GM12891 (cell line): ENCODE measurements around the gene BLOC1S3.

Source experiments
- POLR2A ChIP-seq: IDR thresholded peaks from 2 replicates; pipeline ENCODE4 v1.6.1; 2011; ENCODE audit warnings: low read depth, low read length, control low read depth
- POLR2AphosphoS5 ChIP-seq: IDR thresholded peaks from 2 replicates; pipeline ENCODE4 v1.6.1; 2011; ENCODE audit warnings: low read depth, low read length, control low read depth
- POU2F2 ChIP-seq: IDR thresholded peaks from 2 replicates; pipeline ENCODE4 v1.6.1; 2011; ENCODE audit warnings: low read depth, mild to moderate bottlenecking, control low read depth, low read length, moderate library complexity
- TAF1 ChIP-seq: IDR thresholded peaks from 2 replicates; pipeline ENCODE4 v1.6.1; 2011; ENCODE audit warnings: low read depth, low read length, control low read depth

DNA sequence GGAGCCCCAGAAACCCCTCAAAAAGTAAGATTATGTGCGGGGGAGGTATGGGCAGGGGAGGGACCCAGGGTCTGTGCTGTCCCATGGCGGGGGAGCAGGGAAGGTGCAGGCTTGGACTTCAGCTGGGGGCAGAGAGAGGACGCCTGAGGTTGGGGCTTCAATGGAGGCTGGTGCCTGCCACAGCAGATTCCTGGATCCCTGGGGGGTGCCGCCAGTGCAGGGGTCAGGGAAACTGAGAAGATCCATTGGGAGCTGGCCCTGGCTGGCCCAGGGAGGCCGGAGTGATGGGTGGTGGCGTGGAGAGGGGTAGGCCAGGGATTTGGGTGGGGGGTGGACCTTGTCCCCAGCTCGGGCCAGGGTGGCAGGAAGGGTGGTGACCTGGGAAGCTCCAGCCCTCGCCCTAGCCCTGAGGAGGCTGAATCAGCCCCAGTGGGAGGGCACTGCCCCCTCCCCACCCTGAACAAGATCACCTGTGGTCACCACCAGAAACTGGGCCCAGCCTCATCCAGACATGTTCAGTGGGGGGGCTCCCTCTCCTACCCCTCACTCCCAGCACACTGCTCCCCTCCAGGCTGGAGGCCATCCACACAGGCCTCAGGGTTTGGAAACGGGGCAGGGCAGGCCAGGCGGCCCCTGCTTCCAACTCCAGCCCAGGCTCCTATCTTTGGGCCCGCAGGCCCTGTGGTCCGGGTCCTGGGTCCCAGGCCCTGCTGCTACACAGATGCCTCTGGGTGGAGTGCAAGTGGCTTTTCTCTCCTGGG is 19.2 kb upstream of the BLOC1S3 start:
- TF ChIP-seq POLR2AphosphoS5: no peak
- TF ChIP-seq POLR2A: no peak
- no peak for TF ChIP-seq TAF1
- no peak for TF ChIP-seq POU2F2
